Suppressor macrophage (primary cell): ENCODE measurements around the gene AWAT2.
"Not testable (repeated sequence)": the region's sequence is repeated elsewhere in the genome, so short reads cannot be mapped to it uniquely, and the experiment has no call there.

Experiments
- DNase-seq, 4 experiments: peaks; one replicate each; pipeline ENCODE4 v3.0.0-alpha.2; 2020 to 2022

AWAT2 gene

DNA sequence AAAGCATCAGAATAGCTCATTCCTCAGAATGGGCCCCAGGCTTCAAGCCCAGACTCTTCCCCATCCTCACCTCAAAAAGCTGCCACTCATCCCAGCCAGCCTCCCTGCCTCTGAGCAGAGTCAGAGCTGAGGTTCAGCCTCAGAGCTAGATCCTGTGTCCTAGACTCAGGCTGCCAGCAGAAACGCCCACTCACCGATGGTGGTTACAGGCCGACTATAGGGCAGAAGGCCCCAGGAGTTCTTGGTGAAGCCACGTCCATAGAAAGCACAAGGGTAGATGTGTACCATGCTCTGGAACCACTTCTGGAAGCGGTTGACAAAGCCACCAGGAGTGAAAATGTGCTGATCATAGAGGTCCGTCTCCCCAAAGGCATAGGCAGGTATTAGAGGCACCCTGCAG is 7.7 kb downstream of the AWAT2 start:
- DNase-seq, result no peak

DNA sequence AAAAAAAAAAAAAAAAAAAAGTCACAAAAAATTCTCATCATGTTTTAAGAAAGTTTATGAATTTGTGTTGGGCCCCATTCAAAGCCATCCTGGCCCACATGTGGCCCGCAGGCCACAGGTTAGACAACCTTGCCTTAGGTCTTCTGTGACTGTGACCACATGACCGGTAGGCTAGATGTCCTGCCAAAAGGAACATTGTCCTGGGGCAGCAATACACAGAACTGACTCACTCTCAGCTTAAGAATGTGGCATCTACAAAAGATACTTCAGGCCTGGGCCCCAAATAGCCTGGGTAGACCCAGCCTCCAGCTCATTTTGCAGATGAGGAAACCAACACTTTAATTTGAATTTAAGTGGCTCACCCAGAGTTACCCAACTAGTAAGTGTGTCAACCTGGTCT is 10.0 kb downstream of the AWAT2 start:
- no peak for DNase-seq

DNA sequence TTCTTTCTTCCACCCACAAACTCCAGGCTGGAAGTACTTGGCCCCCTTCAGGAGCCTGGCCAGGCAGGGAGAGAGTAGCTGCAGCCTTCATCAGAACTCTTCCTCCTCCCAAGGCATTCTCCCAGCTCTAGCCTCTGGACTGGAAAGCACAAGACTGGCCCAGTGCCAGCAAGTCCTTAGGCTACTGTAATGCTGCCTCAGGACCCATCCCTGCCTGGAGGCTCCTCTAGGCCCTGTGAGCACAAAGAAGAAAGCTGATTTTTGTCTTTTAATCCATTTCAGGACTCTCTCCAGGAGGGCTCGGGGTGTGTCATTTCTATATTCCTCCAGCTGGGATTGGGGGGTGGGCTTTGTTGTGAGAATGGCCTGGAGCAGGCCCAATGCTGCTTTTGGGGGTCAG is 10.8 kb downstream of the AWAT2 start:
- DNase-seq, result no peak

DNA sequence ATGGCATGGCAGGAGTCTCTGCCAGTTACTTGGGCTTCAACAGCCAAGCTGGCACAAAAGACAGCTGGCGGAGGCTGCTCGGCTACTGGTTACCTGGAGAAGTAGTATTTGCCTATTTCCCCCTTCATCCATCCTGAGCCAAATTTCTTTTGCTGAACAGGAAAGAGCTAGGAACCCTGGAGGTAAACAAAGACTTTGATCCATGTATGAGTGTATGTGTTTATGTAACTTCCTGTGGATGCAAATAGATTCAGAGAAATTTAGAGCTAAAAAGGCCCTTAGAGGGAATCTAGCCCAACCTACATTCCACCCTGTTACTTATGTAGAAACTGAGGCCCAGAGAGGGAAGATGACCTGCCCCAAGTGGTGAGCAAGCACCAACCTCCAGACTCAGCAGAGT is 11.2 kb downstream of the AWAT2 start:
- no peak for DNase-seq

DNA sequence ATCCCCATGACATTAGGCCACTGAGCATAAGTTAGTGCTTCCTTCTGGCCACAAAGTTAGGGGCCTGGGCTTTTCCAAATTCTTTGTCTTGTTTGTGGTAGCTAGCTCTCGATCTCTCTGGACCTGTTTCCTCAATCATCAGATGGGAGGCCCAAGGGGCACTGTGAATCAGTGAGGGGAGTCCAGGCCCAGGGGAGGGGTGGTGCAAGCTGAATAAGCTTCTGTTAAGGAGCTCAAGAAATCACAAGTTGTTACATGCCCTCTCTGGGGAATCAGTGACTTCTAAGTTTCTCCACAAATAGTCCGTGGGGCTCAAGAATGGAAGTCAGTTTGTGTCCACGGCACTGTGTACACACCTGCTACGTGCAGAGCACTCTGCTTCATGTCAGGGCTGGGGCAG is 15.1 kb downstream of the AWAT2 start:
- no peak for DNase-seq

DNA sequence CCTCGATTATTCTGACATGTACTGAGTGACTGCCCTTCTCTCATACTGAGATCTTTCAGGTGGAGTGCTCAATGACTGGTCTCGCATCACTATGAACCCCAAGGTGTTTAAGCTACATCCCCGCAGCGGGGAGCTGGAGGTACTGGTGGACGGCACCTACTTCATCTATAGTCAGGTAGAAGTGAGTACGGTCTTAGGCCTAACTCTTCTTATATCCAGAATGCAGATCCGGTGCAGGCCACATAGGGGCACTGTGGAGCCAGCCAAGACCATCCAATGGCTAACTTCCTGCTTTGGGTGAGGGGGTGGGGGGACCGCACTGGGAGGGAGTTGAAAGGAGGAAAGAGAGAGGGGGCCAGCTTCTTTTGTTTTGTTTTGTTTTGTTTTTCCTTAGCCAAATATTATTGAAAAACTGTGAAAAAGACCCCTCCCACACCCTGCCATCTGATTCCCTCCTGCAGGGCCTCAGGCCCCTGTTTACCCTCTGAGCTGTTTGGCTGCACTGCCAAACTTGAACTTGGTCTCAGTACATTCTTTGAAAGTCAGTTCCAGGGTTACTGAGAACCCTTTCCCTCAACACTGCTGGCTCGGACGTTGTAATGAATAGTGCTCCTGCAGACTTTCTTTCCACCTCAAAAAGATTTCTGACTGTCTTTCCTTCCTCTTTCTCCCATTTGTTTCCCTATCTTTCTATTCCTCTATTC is 16.2 kb downstream of the AWAT2 start:
- peak; percentile 23 to 52 (median 33) for DNase-seq

DNA sequence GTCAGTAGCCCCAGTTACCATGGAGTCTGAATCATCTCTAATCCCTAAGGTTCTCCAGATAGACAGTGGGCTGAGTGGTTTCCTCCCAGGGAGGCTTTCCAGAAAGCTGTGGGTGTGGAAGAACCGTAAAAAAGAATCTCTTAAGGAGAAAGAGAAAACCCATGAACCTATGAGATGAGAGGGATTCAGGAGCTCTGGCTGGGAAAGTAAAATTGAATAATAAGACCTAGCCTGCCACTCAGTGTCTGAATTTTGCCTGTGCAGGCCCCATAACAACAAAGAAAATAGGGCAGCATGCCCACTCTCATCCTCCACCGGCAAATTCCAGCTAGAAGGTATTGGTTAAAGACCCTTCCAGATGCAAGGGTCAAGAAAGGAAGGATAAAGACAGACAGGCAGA is 16.9 kb downstream of the AWAT2 start:
- DNase-seq, result no peak

DNA sequence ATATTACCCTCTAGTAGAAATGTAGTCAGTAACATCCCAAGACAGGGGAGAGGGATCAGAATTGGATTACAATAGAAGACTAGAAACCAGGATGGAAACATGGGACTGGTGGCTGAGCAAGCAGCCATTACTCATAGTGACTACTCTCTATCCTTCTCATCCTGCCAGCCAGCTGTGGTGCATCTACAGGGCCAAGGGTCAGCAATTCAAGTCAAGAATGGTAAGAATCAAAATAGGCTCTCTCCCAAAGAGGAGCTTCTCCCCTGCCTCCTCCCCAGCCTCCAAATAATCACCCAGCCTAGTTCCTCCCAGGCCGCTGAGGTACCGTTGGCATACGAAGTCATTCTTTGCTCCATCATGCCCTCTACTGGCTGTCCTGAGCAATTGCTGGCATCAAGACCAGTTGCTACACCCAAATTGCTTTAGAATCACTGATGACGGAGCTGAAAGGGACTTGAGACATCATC is 19.4 kb downstream of the AWAT2 start:
- peak; percentile 50 to 72 (median 60) for DNase-seq

DNA sequence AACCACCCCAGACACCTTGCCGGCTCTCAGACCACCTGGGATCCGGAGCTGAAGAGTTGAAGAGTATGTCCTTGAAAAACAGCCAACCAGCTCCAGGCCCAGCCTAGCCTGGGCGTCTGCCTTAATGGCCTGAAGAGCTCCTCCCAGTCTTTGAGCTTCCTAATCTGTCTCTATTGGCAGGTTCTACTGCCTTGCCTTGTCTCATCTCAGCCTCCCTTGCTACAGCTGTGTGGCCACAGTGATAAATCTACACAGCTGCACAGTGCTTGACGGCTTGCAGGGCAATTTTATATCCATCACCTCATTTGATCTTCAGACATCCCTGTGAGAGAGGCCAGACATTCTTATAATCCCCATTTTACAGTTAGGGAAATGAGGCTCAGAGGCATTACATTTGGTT is 19.9 kb downstream of the AWAT2 start:
- DNase-seq, result no peak

DNA sequence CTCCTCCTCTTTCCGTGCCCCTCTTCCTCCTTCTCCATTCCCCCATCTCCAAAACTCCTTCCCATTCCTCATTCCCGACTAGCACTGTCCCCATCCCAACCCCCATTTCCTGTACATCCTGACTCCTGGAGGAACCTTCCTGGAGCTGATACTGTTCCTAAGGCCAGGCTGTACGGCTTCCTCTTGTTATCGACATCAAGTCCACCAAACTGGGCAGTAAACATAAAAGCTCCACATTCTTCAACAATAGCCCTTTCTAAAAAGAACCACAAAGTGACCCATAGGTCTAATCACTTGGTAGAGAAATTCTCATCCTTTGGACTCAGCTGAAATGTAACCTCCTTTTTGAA is 22.9 kb downstream of the AWAT2 start:
- DNase-seq, result no peak

DNA sequence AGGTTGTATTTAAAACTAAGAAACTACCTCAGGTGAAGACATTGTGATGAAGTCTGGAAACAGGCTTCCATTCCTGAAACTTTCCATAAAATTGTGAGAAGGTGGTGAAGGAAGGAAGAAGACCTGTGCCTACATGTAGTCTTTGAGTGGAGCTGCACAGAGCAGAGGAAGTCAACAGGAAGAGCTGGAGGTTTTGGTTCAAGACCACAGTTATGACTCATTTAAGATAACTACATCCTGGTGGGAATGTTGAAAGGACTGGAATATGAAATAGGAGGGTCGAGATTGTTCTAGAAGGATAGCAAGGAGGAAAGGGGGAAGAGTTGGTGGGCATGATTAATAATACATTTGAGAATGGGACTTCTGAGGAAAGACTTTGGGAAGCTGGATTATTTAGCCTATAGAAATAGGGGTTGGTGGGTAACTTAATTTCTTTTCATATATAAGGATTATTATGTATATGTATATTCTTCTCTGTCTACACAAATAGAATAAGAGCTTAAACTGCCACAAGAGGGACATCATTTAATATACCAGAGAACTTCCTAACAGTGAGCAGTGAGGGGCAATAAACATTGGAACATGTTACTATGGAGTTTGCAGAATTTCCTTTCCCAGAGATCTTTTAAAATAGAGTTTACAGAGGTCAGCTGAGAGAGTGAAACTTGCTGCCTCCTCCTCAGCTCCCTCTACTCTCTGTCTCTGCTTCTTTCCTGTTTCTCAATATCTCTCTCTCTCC is 23.5 kb downstream of the AWAT2 start:
- DNase-seq, result no peak

DNA sequence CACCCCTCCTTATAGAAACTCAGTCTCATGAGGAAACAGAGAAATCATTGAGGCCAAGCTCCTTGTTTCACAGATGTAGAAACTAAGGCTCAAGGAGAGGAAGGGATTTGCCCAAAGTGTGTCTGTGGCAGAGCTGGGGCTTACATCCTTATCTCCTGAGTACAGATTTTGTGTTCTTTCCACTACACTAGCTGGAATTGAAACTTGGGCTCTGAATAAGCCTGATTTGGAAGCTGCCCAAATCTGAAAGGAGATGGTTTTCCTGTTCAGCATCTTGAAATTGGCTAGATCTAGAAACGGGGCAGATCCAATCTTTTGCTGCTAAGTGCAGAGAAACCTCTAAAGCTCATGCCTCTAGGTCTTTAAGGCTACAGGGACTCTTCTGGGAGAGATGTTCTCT is 24.3 kb downstream of the AWAT2 start:
- no peak for DNase-seq

DNA sequence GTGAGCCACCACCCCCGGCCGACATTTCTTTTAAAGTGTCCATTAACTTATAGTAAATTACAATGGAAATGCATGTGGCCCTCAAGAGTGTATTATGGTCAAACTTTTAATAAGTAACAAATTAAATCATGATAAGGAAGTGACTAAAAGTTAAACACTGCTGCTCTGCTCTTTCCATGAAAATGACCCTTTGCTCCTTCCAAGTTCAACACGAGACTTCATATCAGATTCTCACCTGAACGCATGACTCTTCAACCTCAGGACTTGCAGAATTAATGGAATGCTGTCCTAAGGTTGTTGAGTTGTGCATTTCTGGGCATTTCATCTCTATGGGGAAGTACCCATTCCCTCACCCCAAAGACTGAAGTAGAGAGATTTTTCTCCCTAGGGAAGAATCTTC is 27.1 kb downstream of the AWAT2 start:
- DNase-seq, result no peak

DNA sequence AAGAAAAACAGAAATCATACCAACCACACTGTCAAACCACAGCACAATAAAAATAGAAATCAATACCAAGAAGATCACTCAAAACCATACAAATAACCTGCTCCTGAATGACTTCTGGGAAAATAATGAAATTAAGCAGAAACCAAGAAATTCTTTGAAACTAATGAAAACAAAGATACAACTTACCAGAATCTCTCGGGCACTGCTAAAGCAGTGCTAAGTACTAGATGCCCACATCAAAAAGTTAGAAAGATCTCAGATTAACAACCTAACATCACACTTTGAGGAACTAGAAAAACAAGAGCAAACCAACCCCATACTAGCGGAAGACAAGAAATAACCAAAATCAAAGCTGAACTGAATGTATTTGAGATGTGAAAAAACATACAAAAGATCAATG is 33.2 kb downstream of the AWAT2 start:
- no peak for DNase-seq

DNA sequence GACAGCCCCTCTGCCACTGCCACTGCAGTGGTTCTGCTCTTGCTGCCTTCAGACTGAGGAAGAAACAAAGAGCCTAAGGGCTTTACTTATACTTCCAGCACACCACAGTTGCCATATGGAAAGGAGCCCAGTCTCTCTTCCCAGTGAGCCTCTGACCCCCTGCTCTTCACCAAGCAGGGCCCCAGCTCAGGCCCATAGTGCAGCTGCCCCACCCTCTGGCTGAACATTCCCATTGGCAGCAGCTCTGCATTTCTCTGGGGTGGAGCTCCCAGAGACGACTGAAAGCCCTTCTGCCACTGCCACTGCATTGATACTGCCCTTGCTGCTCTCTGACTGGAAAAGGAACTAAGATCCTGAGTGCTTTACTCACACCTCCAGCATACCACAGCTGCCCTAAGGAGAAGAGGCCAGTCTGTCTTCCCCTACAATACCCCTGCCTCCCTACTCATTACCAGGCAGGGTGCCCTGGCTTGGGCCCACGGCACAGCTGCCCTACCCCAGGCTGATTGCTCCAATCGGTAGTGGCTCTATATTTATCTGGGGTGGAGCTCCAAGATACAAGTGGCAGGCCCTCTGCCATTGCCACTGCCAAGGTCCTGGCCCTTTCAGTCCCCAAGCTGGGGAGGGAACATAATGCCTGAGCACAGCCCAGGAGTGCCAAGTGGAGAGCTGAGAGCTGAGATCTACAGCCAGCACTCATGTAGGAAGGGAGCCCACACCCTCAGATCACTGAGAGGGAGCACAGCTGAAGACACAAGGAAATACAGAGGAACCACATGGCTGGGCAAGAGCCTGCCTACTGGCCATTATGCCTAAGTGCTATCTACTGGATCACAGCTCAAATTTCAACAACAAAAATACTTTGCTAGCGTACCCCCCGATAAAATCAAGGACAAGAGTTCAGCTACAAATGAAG is 36.0 kb downstream of the AWAT2 start:
- DNase-seq, result no peak

DNA sequence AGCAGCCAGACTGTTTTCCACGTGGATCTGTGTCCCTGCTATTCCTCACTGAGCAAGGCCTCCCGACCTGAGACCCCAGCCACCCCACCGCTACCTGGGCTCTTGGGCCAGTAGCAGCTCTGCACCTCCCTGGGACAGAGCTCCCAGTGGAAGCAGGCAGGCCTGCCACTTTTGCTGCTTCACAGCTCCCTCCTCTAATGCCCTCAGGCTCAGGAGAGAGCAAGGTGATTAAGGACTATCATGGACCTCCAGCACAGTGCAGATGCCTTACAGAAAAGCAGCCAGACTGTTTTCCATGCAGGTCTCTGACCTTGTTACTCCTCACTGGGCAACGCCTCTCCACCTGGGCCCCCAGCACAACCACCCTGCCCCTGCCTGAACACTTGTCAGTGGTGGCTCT is 37.0 kb downstream of the AWAT2 start:
- no peak for DNase-seq

DNA sequence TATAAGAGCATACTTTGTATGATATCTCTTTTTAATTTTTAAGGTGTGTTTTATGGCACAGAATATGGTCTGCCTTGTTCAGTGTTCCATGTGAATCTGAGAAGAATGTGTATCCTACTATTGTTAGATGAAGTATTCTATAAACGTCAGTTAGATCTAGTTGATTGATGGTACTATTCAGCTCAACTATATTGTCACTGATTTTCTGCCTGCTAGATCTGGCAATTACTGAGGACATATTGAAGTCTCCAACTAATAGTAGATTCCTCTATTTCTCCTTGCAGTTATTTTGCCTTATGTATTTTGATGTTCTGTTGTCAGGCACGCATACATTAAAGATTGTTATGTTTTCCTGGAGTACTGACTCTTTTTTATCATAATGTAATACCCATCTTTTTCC is 39.8 kb downstream of the AWAT2 start:
- DNase-seq, result no peak

DNA sequence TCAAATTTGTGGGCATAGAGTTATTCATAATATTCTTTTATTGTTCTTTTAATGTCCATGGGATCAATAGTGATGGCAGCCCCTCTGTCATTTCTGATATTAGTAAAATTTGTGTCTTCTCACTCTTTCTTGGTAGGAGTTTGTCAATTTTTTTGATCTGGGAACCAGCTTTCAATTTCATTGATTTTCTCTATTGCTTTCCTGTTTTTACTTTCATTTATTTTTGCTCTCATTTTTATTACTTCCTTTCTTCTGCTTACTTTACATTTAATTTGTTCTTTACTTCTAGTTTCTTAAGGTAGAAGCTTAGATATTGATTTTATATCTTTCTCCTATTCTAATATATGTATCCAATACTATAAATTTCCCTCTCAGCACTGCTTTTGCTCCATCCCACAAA is 40.7 kb downstream of the AWAT2 start:
- DNase-seq, result no peak

DNA sequence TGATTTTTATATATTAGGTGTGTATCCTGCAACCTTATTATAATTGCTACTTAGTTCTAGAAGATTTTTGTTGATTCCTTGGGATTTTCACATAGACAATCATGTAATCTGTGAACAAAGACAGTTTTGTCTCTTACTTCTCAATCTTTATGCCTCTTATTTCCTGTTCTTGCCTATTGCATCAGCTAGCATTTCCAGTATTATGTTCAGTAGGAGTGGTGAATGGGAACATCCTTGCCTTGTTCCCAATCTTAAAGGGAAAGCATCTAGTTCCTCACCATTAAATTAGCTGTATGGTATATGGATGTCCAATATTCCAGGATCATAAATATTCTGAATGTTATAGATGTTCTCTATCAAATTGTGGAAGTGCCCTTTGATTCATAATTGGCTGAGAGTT is 41.8 kb downstream of the AWAT2 start:
- no peak for DNase-seq

DNA sequence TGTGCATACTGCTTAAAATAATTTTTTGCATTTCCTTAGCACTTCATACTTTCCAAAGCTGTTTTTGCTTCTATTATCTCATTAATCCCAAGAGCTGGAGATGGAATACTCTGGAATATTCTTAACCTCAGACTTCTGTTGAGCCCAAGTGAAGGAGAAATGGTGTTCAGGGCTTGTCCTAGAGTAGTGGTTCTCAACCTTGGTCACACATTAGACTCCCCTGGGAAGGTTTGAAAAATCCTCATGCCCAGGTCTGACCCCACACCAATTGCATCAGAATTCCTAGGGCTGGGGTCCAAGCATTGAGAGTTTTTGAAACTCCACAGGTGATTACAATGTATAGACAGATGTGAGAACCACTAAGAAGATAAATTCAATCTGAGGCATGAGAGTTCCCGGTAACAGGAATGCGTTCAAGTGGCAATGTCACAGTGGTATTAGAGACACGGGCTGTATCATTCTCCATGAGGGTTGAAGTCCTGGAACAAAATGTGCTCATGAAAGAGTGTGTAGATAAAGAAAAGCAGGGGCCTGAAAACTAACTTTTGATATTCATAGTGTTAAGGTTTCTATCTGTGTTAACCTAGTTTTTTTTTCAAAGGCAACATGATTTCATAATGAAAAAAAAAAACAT is 47.9 kb downstream of the AWAT2 start:
- no peak for DNase-seq

DNA sequence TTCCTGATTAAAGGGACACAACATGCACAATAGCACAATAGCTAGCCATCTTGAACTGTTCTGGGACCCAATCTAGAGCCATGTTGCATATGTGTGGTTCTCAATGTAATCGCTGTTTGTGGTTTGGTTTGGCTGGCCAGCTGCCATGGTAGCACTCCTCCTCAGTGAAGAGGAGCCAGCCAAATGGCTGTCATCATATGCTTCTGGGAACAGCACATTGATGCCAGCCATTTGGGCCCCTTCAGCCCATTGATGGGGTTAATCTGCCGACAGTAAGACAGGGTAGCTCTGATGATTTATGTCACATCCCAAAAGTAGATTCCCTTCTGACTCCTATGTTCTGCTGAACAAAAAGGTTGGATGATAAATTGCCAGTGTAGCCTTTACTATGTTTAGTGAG is 48.5 kb downstream of the AWAT2 start:
- no peak for DNase-seq

DNA sequence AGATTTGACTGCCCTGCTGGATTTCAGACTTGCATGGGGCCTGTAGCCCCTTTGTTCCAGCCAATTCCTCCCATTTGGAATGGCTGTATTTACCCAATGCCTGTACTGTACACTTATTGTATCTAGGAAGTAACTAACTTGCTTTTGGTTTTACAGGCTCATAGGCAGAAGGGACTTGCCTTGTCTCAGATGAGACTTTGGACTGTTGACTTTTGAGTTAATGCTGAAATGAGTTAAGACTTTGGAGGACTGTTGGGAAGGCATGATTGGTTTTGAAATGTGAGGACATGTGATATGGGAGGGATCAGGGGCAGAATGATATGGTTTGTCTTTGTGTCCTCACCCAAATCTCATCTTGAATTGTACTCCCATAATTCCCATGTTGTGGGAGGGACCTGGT is 51.4 kb downstream of the AWAT2 start:
- DNase-seq, result not testable (repeated sequence)

DNA sequence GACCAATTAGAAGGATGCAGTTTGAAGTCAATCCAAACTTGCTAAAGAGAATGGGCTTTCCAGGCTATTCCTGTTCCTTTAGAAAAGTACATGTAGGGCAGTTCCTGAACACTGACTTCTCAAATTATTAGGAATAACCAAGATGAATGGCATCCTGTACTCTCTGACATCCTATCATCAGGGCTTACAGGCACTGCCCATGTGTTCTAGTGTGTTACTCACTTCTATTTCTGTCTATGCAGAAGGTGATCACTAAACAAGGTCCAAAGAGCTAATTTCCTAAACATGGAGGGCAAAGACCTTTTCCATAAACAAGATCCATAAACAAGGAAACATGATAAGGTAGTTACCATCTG is 53.6 kb downstream of the AWAT2 start:
- no peak for DNase-seq
